ENCODE measurements around the gene DCLK2.

The DCLK2 gene

GRCh38 chr4:150283689-150284088 lies 205.4 kb downstream of the DCLK2 start:
- DNase-seq = no peak

GRCh38 chr4:150286656-150287055 lies 208.4 kb downstream of the DCLK2 start:
- DNase-seq = no peak

- no peak for DNase-seq
Measured at GRCh38 chr4:150289198-150289597, 211.0 kb downstream of the DCLK2 start.

GRCh38 chr4:150289881-150290280 lies 211.6 kb downstream of the DCLK2 start:
- DNase-seq = no peak

- DNase-seq = no peak
Measured at GRCh38 chr4:150297861-150298474, 219.7 kb downstream of the DCLK2 start.

GRCh38 chr4:150299816-150300215 lies 221.6 kb downstream of the DCLK2 start:
- DNase-seq = no peak

- no peak for DNase-seq
Measured at GRCh38 chr4:150302553-150302952, 224.3 kb downstream of the DCLK2 start.

GRCh38 chr4:150305995-150306394 lies 227.8 kb downstream of the DCLK2 start:
- no peak for DNase-seq

GRCh38 chr4:150306719-150307118 lies 228.5 kb downstream of the DCLK2 start:
- DNase-seq = no peak
